AG04450 (cell line): ENCODE measurements around the gene MRPL10. TPM values are rescaled to one million over a fixed set of nuclear protein-coding genes. Genes with fewer than 3 reads are reported as not detected.

ENCODE experiments used
- CTCF ChIA-PET: fragments of 300-600, 350-600 bp; formaldehyde crosslinking; extraction: SDS; loops from one replicate; lab custom pipeline; 2022; ENCODE audit warnings: antibody characterized with exemption, inconsistent platforms; lab: Charles Lee
- POLR2A ChIA-PET: fragments of 350-600 bp; formaldehyde crosslinking; extraction: SDS; loops from one replicate; lab custom pipeline; 2021; ENCODE audit warnings: antibody characterized with exemption, inconsistent platforms; lab: Yijun Ruan, JAX
- DNase-seq: peaks from one replicate; pipeline ENCODE4 v3.0.0-alpha.2; 2011; ENCODE audit warnings: low read depth, low spot score
- H3K27ac ChIP-seq: one replicate; pipeline ENCODE4 v1.5.1; 2012; ENCODE audit warnings: low read depth, low read length, control low read depth
- H3K27me3 ChIP-seq: one replicate; pipeline ENCODE4 v1.6.0; 2012; ENCODE audit warnings: low read length; ENCODE audit not compliant: control insufficient read depth, insufficient read depth
- H3K4me3 ChIP-seq: 2 replicates; pipeline ENCODE4 v1.5.1; 2011; ENCODE audit warnings: mild to moderate bottlenecking, low read depth, low read length, control low read depth
- H3K9me3 ChIP-seq: 2 replicates; pipeline ENCODE4 v1.5.1; 2012; ENCODE audit warnings: low read length; ENCODE audit not compliant: control insufficient read depth, insufficient read depth
- polyA plus RNA-seq: library from polyadenylated mRNA; depleted of rRNA; stranded (reverse); fragments of >200 nt; gene quantifications from 2 replicates; pipeline ENCODE4 v1.2.3, GENCODE V29; 2011
- TF ChIP-seq, protein P1 (sequence below): IDR thresholded peaks from 2 replicates; pipeline ENCODE4 v1.5.1; 2011; ENCODE audit warnings: low read depth, low read length, control low read depth, inconsistent platforms

MRPL10 gene
- polyA plus RNA-seq, 1 experiment, result 64.4 TPM

DNA sequence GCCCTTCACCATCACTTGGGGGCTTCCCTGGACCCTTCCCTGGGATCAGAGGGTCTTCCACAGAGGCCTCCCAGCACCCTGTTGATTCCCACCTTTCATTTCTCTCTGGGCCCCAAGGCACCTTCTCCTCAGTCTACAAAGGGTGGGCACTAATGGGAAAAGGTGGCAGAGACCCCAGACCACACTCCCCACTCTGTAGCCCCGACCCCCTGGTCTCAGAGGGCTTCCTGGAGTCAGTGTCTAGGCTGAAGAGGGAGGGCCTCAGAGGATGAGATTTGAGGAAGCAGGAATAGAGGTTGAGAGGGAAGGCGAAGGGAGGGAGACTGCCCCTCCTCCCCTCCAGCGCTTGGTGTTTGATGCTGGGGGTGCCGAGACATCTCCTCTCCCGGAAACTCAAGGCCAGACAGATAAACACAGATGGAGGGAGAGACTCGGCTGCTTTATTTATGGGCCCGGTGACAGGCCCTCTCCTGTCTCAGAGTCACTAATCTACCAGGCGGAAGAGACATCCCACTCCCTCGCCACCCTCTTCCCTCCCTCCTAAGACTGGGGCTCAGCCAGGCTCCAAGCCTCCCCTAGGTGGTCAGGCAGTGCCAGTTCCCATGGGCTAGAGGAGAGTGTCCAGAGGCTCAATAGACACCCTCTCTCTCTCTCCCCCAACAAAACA is 46.2 kb upstream of the MRPL10 start:
- no peak for DNase-seq
- peaks cover 15% of the 10 kb centered on the region for H3K27me3 ChIP-seq
- CTCF ChIA-PET, result no interaction called here
- TF ChIP-seq, protein P1, sequence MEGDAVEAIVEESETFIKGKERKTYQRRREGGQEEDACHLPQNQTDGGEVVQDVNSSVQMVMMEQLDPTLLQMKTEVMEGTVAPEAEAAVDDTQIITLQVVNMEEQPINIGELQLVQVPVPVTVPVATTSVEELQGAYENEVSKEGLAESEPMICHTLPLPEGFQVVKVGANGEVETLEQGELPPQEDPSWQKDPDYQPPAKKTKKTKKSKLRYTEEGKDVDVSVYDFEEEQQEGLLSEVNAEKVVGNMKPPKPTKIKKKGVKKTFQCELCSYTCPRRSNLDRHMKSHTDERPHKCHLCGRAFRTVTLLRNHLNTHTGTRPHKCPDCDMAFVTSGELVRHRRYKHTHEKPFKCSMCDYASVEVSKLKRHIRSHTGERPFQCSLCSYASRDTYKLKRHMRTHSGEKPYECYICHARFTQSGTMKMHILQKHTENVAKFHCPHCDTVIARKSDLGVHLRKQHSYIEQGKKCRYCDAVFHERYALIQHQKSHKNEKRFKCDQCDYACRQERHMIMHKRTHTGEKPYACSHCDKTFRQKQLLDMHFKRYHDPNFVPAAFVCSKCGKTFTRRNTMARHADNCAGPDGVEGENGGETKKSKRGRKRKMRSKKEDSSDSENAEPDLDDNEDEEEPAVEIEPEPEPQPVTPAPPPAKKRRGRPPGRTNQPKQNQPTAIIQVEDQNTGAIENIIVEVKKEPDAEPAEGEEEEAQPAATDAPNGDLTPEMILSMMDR, result no peak
- H3K4me3 ChIP-seq, result no peak overlapping the region
- no peaks in the 10 kb centered on the region; the same call in 1 of the 2 replicates for H3K9me3 ChIP-seq
- H3K27ac ChIP-seq, result no peak overlapping the region
- POLR2A ChIA-PET, result no interaction called here

DNA sequence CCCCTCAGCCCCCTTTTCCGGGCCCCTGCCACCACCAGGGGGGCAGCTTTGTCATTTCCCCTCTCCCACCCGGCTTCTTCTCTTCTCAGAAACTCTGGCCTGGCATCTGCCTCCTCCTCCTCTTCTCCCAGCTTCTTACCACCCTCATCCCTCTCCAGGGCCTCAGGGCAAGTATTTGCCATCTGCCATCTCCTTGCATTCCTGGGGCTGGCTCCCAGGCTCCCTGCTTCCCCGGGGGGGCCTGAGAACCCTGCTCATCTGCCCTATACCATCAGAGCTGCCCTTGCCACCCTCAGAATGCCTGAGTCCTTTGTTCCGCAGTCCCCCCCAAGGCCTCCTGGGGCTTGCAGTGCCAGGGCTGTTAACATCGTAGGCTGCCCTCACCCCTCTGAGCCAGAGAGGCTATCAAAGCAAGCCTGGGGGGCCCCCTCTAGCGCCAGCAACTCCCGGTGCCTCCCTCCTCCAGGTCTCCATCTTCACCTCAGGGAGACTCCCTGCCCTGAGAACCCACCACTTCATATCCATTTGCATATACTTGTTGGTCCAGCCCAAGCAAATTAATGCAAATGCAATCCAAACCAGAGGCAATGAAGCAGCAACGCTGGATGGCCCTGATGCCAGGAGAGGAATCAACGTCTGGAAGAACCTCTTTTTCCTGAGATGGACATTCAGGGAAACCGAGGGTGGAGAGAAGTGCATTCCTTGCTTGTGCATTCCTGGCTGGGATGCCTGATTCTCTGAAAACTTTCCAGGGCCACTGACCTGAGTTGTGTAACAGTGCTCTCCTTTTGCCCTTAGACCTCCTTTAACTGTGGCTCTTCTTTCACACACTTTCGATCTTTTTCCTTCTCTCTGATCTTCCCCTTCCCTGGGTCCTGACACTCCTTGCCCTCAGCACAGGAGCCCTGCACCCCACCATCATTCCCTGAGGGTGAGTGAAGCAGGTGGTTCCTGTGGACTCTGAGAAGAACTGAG is 44.0 kb upstream of the MRPL10 start:
- no peak for DNase-seq
- H3K27me3 ChIP-seq, result peaks cover 23% of the 10 kb centered on the region
- TF ChIP-seq, protein P1, result no peak
- ChIA-PET CTCF (interaction anchor here (0.8 to 0.9 kb wide), 2 partner anchors 17 to 34 kb away, joined by 3 read pairs; partner anchors contain the start of gene SCRN2), POLR2A (interaction anchor here (0.6 to 0.9 kb wide), 2 partner anchors 20 to 80 kb away, joined by 3 to 5 read pairs; no protein-coding TSS in a partner anchor)
- H3K4me3 ChIP-seq, result no peak overlapping the region
- no peaks in the 10 kb centered on the region; the same call in 1 of the 2 replicates for H3K9me3 ChIP-seq
- H3K27ac ChIP-seq, result no peak overlapping the region

DNA sequence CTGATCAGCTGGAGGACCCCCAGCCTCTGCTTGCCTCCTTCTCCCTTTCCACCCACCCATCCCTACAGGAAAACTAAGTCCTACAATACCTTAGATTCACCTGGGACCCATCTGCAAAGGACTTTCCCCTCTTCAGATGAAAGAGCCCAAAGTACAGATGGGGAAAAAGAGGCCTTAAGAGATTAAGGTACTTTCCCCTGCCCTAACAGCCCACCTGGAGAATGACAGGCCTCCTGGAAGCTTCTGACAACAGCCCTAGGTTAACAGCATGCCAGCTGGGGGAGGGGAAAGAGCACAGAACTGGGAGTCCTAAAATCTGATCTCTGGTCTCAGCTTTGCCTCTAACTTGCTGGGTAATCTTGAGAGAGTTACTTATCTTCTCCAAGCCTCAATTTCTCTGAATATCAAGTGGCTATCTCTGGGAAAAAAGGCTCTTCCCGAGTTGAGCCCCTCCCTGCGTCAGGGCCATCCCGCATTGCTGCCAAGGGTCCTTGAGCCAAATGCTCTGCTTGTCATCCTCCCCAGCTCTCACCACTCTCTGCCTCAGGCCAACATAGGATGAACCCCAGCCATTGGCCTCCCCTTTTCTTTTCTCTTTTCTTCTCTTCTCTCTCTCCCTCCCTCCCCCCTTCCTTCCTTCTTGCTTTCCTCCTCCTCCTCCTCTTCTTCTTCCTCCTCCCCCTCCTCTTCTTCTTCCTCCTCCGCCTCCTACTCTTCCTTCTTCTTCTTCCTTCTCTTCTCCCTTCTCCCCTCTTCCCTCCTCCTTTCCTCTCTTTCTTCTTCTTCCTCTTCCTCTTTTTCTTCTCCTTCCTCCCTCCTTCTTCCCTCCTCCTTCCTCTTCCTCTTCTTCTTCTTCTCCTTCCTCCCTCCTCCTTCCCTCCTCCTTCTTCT is 42.1 kb upstream of the MRPL10 start:
- Histone ChIP-seq H3K4me3 (no peak overlapping the region), H3K27ac (no peak overlapping the region), H3K27me3 (peaks cover 29% of the 10 kb centered on the region), H3K9me3 (no peaks in the 10 kb centered on the region; the same call in 1 of the 2 replicates)
- TF ChIP-seq, protein P1, result no peak
- CTCF ChIA-PET, result interaction anchor here (1.2 to 1.3 kb wide), 2 partner anchors 32 to 97 kb away, joined by 3 to 4 read pairs; no protein-coding TSS in a partner anchor
- no peak for DNase-seq
- POLR2A ChIA-PET, result interaction anchor here (1.6 kb wide), 1 partner anchor 10 kb away, joined by 5 read pairs; no protein-coding TSS in a partner anchor

DNA sequence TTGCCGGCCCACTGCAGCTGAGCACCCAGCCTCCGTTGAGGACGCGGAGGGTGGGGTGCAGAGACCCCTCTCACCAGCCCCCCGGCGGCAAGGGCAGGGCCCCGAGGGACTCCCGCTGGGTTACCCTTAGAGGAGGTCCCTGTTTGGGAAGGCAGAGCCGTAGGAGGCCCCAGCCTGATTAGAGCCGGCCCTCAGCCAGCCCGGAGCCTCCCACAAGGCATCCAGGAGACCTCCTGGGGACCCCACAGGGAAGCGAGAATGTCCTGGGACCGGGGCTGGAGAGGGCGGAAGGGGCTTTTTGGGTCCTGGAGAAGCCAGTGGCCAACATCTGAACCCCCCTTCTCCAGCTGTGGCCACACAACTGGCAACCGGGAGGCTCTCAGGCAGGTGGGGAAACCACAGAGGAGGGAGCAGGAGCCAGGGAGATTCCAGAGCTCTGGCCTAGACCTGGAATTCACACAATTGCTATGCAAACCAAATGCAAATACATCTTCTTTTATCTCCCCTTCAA is 41.4 kb upstream of the MRPL10 start:
- H3K4me3 ChIP-seq, result no peak overlapping the region
- DNase-seq, result no peak
- ChIA-PET CTCF (interaction anchor here (1.2 to 1.3 kb wide), 2 partner anchors 31 to 97 kb away, joined by 3 to 4 read pairs; no protein-coding TSS in a partner anchor), POLR2A (interaction anchor here (1.6 kb wide), 1 partner anchor 10 kb away, joined by 5 read pairs; no protein-coding TSS in a partner anchor)
- TF ChIP-seq, protein P1, result no peak
- no peaks in the 10 kb centered on the region; the same call in 1 of the 2 replicates for H3K9me3 ChIP-seq
- peaks cover 29% of the 10 kb centered on the region for H3K27me3 ChIP-seq
- no peak overlapping the region for H3K27ac ChIP-seq
